ENCODE data around the gene SUCLG2.
A peak's percentile ranks its signal among the peaks of the same experiment; 100 is the strongest.

SUCLG2 gene

GRCh38 chr3:67375976-67376375 is 278.4 kb downstream of the SUCLG2 start:
- no peak for DNase-seq

GRCh38 chr3:67362686-67363085 is 291.7 kb downstream of the SUCLG2 start:
- no peak for DNase-seq

GRCh38 chr3:67361770-67362169 is 292.6 kb downstream of the SUCLG2 start:
- no peak for DNase-seq

GRCh38 chr3:67361323-67361722 is 293.1 kb downstream of the SUCLG2 start:
- DNase-seq: no peak

- peak; percentile 25 for DNase-seq
Observed at GRCh38 chr3:67357610-67358458, 296.6 kb downstream of the SUCLG2 start.

- peak; percentile 72 for DNase-seq
Observed at GRCh38 chr3:67349551-67350174, 304.7 kb downstream of the SUCLG2 start.

GRCh38 chr3:67346081-67346480 is 308.3 kb downstream of the SUCLG2 start:
- DNase-seq: no peak

GRCh38 chr3:67335813-67336212 is 318.6 kb downstream of the SUCLG2 start:
- DNase-seq: no peak

- no peak for DNase-seq
Observed at GRCh38 chr3:67334588-67334987, 319.8 kb downstream of the SUCLG2 start.

GRCh38 chr3:67329358-67329757 is 325.1 kb downstream of the SUCLG2 start:
- peak; percentile 38 for DNase-seq

GRCh38 chr3:67327582-67327981 is 326.8 kb downstream of the SUCLG2 start:
- DNase-seq: no peak

- no peak for DNase-seq
Observed at GRCh38 chr3:67325231-67325630, 329.2 kb downstream of the SUCLG2 start.
